Right cardiac atrium (tissue), 5 donors: ENCODE results near the gene SMIM45.

Experiments
- ATAC-seq, 2 donors: fragments of 200-7000 bp; cut with Tn5 transposase; one replicate each; pipeline versions ENCODE4 v1.8.0 to v1.9.1; 2020; ENCODE audit warnings: moderate library complexity in 2 of 2, mild to moderate bottlenecking in 1 of 2
- DNase-seq, 3 donors: peaks; one replicate each; pipeline ENCODE4 v3.0.0-alpha.2; 2020
- H3K27ac ChIP-seq: one replicate; pipeline ENCODE4 v1.5.1; 2013; ENCODE audit warnings: mild to moderate bottlenecking, low read length, control low read depth, moderate library complexity
- H3K27me3 ChIP-seq: one replicate; pipeline ENCODE4 v1.6.1; 2013; ENCODE audit not compliant: control insufficient read depth, insufficient read depth
- H3K4me1 ChIP-seq: one replicate; pipeline ENCODE4 v1.6.1; 2013; ENCODE audit warnings: low read length; ENCODE audit not compliant: control insufficient read depth, insufficient read depth
- H3K4me3 ChIP-seq: one replicate; pipeline ENCODE4 v1.5.1; 2013; ENCODE audit warnings: low read length, control low read depth
- H3K9me3 ChIP-seq: one replicate; pipeline ENCODE4 v1.6.1; 2013; ENCODE audit warnings: low read length; ENCODE audit not compliant: control insufficient read depth
- WGBS: extraction: QIAGEN DNeasy Blood & Tissue Kit; methylation state at CpG from one replicate; pipeline ENCODE4 v1.1.7; 2013; 5-methylcytosine and 5-hydroxymethylcytosine counted together
- intact Hi-C, 4 donors: fragments of 100-400 bp; cut with DNase I; formaldehyde crosslinking; loops; one replicate each; pipeline versions ENCODE4 v1.11.0 to v1.14.0; 2022 to 2023
- donor health status: healthy with polysubstance abuse.
- donor health status: DM: no; HTN: yes; CAD: no.
- donor health status: DM: no; HTN: no; CAD: no.
- donor health status: DM: no; HTN: yes; CAD: no; lungs with severe emphysema.
- donor health status: DM: yes; HTN: yes; CAD: no.

SMIM45 gene

DNA sequence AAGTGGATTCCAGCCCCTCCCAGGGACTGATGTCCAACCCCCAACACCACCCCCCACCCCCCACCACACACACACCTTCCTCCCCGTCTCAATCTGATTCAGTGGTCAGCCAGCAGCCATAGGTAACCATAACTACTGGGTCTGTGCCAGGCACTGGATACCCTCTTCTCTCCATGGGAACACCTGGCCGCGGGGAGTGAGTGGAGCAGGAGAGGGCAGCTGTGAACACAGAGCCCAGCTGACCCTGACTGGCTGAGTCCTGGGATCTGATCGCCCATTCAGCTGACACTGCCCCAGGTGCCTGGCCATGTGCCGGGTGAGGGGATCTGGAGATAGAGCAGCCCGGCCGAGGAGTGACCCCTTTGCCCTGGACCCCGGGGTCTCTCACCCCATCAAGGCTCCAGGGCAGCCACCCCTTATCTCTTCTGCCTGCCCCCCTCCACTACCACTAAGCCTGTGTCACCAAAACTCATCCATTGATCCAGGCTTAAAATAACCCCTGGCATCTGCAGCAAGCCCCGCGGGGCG lies 34.5 kb upstream of the SMIM45 start:
- Histone ChIP-seq H3K9me3 (no peaks in the 10 kb centered on the region), H3K27ac (no peak overlapping the region), H3K4me1 (no peaks in the 10 kb centered on the region), H3K27me3 (no peaks in the 10 kb centered on the region), H3K4me3 (no peak overlapping the region)
- no peak for ATAC-seq
- DNase-seq, result no peak
- 58% methylated on average over 11 of the region's 11 CpGs for WGBS
- intact Hi-C loops, result no loop called here

GRCh38 chr22:41917903-41918791 lies 33.8 kb upstream of the SMIM45 start:
- H3K9me3 ChIP-seq, result no peaks in the 10 kb centered on the region
- no peaks in the 10 kb centered on the region for H3K4me1 ChIP-seq
- H3K4me3 ChIP-seq, result no peak overlapping the region
- intact Hi-C loops, result no loop called here
- H3K27me3 ChIP-seq, result no peaks in the 10 kb centered on the region
- DNase-seq (peak; percentile 76 to 88 (median 86)), ATAC-seq (peak in 1 of 2 donors; percentile 56)
- 55% methylated on average over 23 of the region's 23 CpGs for WGBS
- no peak overlapping the region for H3K27ac ChIP-seq

DNA sequence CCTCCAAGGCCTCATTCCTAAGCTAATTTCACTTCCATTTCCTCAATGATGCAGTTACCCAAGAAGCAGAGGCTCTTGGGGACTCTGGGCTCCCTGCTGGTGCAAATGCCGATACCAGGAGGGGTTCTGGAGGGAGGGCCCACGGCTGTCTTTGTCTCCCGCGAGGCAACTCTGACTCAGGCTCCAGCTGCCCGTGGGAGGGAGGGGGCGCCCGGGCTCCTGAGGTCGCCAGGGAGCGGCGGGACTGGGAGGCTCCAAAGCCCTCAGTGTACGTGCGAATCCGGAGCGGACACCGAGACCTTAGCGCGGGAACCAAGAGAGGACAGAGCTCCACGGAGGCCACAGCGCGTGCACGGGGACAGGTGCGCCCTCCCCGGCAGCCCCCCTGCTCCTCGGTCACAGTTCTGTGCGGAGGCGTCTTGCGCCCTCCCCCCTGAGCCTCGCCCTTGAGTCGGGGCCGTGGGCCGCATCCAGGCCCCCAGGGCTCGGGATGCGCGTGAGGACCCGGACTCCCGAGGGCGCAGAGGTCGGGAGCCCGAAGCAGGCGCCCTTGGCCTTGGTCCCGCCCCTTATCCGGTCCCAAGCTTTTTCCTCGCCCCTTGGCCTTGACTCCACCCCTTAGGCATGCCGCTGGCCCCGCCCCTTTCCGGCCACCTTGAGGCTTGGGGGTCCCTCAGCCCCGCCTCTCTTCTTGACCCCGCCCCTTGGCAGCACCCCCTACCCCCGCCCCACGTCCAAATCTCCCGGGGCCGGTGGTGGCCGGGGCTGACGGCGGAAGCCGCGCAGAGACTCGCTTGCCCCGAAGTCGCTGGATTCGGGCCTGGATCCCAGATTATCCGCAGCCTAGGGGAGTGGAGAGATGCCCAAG lies 32.4 kb upstream of the SMIM45 start:
- Histone ChIP-seq H3K27ac (no peak overlapping the region), H3K9me3 (no peaks in the 10 kb centered on the region), H3K4me1 (no peaks in the 10 kb centered on the region), H3K4me3 (peak overlapping the region; percentile 59), H3K27me3 (no peaks in the 10 kb centered on the region)
- intact Hi-C loops, result no loop called here
- DNase-seq, result peak; percentile 78 to 91 (median 85)
- peak; percentile 73 to 75 for ATAC-seq
- WGBS, result 3% methylated on average over 62 of the region's 62 CpGs

DNA sequence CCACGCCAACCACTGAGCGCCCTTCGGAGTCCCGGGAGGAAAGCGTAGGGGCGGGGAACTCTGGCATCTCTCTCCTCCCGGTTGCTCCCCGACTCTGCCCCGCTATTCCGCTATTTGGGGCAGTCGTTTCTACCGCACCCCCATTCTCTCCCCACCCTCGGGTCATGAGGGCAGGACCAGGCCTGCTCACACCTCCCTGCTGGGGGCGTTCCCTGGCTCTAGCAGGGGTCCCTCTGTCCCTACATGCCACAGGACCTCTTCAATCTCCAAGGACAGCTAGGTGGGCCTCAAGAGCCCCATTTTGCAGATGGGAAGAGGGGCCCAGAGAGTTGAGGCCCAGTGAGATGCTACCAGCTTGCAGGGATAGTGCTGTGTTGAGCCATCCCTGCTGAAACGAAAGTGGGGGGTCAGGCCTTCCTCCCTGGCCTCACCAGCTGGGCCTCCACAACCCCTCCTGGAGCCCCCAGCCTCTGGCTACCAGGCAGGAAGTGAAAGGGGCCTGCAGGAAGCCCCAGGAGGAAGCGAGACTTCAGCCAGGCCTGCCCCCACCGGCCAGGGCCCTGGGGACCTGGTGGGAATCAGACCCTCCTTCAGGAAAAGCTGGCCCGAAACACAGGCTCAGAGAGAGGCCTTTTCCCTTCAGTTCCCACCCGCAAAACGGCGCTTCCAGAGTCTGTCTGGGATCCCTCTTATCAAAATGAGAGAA lies 31.5 kb upstream of the SMIM45 start:
- H3K9me3 ChIP-seq, result no peaks in the 10 kb centered on the region
- no peak for DNase-seq
- WGBS, result 46% methylated on average over 21 of the region's 21 CpGs
- peak overlapping the region; percentile 59 for H3K4me3 ChIP-seq
- H3K27ac ChIP-seq, result no peak overlapping the region
- no peak for ATAC-seq
- H3K27me3 ChIP-seq, result no peaks in the 10 kb centered on the region
- intact Hi-C loops, result no loop called here
- H3K4me1 ChIP-seq, result no peaks in the 10 kb centered on the region

GRCh38 chr22:41922328-41922727 lies 29.6 kb upstream of the SMIM45 start:
- Histone ChIP-seq H3K27ac (no peak overlapping the region), H3K4me3 (no peak overlapping the region), H3K4me1 (no peaks in the 10 kb centered on the region), H3K9me3 (no peaks in the 10 kb centered on the region), H3K27me3 (no peaks in the 10 kb centered on the region)
- ATAC-seq (no peak), DNase-seq (no peak)
- intact Hi-C loops, result no loop called here
- WGBS, result 93% methylated on average over 5 of the region's 5 CpGs

GRCh38 chr22:41922940-41923594 lies 28.9 kb upstream of the SMIM45 start:
- Histone ChIP-seq H3K27me3 (no peaks in the 10 kb centered on the region), H3K27ac (no peak overlapping the region), H3K4me3 (no peak overlapping the region), H3K4me1 (no peaks in the 10 kb centered on the region), H3K9me3 (no peaks in the 10 kb centered on the region)
- intact Hi-C loops, result no loop called here
- DNase-seq, result no peak
- 93% methylated on average over 4 of the region's 4 CpGs for WGBS
- ATAC-seq, result no peak

GRCh38 chr22:41923595-41924276 lies 28.2 kb upstream of the SMIM45 start:
- no peak overlapping the region for H3K4me3 ChIP-seq
- WGBS, result 91% methylated on average over 14 of the region's 14 CpGs
- H3K27me3 ChIP-seq, result no peaks in the 10 kb centered on the region
- no peak overlapping the region for H3K27ac ChIP-seq
- intact Hi-C loops, result no loop called here
- ATAC-seq, result no peak
- no peaks in the 10 kb centered on the region for H3K9me3 ChIP-seq
- DNase-seq, result no peak
- H3K4me1 ChIP-seq, result no peaks in the 10 kb centered on the region

DNA sequence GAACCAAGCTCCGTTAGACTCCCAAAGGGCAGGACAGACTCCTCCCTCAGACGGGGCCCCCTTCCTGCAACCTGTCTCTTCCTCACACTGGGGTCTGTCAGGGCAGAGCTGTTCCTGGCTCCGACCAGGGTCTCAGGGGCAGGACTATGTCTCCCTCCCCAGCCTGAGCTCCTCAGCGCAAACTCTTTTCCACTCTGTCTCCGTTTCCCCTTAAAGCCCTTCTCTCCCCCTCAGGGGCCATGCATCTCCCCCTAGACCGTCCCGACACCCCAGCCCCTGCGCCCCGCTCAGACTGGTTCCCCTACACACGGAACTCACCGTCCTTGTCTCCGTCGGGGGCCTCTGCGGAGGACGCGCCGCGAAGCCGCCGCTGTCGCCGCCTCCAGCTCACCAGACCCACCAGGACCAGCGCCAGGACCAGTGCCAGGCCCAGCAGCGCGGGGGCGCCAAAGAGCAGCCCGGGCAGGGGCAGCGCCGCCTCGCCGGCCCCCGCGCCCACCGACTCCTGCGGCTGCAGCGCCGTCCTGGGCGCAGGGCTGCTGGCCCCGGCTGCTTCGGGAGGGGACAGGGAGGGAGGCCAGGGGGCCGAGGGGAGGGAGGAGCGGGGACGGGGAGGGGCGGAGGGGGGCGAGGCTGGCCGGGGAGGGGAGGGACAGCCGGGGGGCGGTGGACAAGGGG lies 26.0 kb upstream of the SMIM45 start:
- DNase-seq (peak; percentile 39 to 89 (median 76)), ATAC-seq (peak; percentile 39 to 57)
- 5% methylated on average over 44 of the region's 48 CpGs for WGBS
- Histone ChIP-seq H3K27me3 (no peaks in the 10 kb centered on the region), H3K4me3 (peak overlapping the region; percentile 55), H3K4me1 (no peaks in the 10 kb centered on the region), H3K9me3 (no peaks in the 10 kb centered on the region), H3K27ac (no peak overlapping the region)
- intact Hi-C loops, result no loop called here

DNA sequence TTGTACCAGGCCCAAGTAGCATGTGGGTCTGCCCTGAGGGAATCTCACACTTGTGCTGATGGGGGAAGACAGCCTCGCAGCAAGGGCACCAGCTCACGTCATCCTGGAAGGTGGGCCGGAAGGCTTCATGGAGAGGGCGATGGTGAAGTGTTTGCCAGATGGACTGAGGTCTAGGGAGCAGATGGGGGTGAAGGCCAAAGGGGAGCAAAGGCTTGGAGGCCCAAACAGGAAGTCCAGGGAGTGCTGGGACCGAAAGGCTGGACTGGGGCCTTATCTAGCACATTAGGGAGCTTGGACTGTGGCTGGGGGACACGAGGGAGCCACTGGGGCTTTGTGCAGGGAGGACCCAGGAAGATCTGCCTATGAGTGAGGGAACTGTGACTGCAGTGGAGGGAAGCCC lies 24.1 kb upstream of the SMIM45 start:
- Histone ChIP-seq H3K4me1 (no peaks in the 10 kb centered on the region), H3K27ac (no peak overlapping the region), H3K4me3 (no peak overlapping the region), H3K27me3 (no peaks in the 10 kb centered on the region), H3K9me3 (no peaks in the 10 kb centered on the region)
- intact Hi-C loops, result no loop called here
- WGBS, result 69% methylated on average over 6 of the region's 6 CpGs
- DNase-seq, result peak in 1 of 3 donors; percentile 7
- ATAC-seq, result no peak
